NCI-H748 (cell line): ENCODE results near the gene PSMB3.

Experiments used
- DNase-seq: peaks from one replicate; lab custom pipeline; 2025; ENCODE audit not compliant: unreplicated experiment; lab: John Stamatoyannopoulos, UW

PSMB3 gene

DNA sequence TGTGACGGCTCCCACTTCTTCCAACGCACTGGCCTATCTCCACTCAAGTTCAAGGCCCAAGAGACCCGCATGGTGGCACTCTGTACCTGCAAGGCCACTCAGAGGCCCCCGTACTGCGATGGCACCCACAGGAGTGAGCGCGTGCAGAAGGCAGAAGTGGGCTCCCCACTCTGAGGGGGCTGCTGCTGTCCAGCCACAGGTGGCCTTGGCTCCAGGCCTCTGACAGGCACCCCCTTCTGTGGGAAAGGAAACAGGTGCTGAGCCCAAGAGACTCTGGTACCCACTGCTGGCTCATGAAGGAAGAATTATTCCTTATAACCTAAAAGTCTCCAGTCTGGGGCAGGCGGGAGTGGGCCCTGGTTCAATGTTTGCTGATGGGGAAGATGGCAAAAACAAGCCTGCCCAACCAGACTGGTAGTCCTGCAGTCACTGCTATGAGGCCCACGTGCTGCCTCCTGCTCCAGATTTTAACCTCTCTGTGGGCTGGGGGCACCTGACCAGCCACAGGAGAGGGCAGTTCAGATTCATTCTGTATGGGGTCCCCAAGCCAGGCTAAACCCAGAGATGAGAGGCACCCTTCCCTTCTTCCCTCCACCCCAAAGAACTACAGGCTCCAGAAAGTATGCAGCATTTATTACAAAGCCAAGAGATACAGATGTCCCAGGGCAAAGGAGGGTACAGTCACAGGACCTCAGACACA is 19.1 kb upstream of the PSMB3 start:
- no peak for DNase-seq

DNA sequence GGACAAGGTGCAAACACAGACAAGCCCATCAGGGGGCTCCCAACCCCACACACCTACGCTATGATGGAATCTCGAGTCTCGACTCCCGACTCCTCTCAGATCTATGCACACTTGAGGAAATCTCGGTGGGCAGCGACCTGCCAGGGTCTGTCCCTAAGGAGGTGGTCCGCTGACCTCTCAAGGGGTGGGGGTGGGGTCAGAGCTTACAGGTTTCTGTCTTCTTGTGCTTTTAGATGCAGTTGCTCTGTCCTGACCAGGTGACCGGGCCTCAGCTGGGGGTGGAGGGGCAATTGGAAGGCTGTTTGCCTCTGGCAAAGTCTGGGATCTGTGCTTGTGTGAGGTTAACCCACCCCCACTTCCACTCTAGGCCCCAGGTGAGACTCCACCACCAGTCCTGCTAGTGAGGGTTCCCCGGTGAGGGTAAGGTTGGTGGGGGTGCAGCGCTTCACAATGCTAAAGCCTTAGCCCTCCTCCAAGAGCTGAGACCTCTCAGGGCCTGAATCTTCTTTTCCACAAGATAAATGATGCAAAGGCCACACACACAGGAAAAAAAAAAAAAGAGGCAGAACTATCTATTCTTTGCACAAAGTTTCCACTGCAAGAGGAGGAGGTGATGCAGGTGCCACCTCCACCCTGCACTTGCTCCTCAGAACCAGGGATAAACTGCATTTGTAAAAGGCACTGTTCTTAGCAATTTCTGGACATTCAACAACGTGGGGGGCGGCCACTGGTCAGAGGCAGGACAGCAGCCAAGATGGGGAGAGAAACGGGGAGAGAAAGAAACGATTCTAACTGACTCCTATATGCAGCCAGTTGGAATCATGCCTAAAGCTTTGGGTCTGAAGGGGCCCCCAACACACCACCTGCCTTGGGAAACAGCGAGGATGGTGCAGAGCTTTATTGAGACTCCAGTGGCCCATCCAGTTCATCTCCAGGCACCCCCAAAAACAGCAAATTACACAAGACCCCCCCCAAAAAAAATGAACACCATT is 18.3 kb upstream of the PSMB3 start:
- no peak for DNase-seq

- peak; percentile 41 for DNase-seq
These were observed 17.2 kb upstream of the PSMB3 start for GRCh38 chr17:38735161-38735997.

DNA sequence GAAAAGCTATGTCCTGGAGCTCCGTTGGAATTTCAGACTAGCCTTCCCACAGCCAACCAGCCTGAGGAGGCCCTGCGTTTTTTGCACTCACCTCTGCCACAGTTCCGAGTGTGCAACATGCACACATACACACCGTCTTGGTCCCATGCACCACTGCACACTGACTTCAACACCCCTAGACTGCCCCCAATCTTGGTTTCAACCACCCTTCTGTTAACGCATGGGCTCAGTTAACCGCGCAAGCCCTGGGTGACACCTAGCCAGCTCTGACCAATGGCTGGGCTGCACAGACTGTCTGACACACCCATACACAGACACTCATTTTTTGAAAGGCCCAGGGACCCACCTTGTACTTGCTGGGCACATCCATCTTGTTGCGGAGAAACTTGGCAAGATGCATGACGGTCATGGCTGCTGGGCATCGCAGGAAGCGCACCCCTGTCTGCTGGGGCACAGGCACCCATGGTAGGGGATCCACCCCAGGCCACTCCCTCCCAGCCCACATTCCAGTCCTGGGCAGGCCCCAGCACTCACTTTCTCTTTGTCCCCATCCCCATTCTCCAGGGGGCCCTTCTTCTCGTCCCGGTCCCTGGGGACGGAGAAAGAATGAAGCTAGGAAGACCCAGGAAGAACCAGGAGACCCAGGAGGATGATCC is 14.4 kb upstream of the PSMB3 start:
- DNase-seq = no peak

DNA sequence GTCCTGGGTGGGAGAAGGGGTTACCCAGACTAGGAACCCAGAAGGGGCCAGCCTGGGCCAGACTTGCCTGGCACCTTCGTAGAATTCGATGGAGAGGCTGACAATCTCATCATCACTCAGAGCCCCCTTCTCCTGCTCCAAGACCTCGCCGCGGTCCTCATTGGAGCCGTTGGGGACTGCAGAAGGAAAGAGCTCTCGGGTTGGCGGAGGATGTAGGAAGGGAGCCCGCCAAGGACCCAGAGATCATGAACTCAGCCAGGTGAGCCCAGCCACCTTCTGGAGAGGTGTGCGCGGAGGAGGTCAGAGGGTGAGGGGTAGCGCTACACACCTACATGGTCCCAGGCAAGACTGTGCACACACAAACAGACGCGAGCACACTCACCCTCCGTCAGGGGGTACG is 13.9 kb upstream of the PSMB3 start:
- DNase-seq = no peak

GRCh38 chr17:38739305-38739704 is 13.2 kb upstream of the PSMB3 start:
- no peak for DNase-seq

DNA sequence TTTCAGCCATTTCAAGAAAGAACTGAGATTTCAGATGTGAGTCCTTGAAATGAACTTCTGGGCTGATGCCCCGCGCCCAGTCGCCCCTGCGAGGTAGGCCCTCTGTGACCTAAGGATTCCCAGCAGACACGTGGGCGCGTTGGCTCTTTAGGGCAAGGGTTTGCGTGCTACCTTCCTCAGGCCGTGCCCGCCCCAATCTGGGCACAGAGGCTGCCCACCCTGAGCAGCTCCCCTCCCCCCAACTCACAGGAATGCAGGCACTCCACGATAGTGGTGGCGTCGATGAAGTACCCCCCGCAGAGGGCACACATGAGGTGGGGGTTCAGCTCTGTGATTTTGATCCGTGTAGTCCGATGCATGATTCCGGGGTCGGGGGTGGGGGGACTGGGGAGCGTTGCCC is 12.5 kb upstream of the PSMB3 start:
- DNase-seq = no peak

DNA sequence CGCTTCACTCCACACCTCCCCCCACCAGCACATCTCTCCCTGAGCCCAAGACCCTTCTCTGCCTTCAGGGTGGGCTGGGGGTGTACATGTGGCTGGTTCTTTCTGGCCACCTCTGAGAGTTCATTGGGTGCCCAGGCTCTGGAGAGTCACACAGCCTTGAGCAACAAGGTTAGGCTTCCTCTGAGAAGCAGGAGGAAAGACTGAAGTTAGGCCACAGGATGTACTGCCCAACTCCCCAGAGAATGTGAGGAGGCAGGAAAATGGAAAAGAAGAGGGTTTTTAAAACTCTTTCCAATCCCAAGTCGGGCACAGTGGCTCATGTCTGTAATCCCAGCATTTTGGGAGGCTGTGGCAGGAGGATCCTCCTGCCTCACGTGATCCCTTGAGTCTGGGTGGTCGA is 11.7 kb upstream of the PSMB3 start:
- DNase-seq = no peak

GRCh38 chr17:38741461-38741860 is 11.1 kb upstream of the PSMB3 start:
- DNase-seq = no peak

DNA sequence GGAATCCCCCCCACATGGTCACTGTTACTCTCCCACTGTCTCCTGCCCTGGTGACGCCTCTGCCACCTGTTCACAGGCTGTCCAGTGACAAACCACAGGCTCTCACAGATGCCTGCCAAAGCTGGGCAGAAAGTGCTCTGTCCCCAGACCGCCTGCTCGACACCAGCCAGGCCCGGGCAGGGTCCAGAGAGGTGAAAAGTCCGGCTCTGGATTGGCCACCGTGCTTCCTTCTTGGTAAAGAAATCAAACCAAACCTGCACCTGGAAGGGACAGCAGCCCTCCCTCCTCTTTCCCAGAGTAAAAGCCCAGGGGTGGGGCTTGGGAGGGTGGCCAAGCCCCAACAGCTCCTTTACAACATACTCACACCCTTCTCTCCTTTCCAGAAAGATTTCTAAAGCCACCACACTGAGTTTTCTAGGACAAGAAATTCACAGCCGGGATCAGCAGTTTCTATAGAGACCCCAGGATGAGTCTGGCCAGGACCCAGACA is 10.6 kb upstream of the PSMB3 start:
- DNase-seq = no peak

- DNase-seq = peak; percentile 72
These were observed 9.9 kb upstream of the PSMB3 start for GRCh38 chr17:38742411-38743308.

DNA sequence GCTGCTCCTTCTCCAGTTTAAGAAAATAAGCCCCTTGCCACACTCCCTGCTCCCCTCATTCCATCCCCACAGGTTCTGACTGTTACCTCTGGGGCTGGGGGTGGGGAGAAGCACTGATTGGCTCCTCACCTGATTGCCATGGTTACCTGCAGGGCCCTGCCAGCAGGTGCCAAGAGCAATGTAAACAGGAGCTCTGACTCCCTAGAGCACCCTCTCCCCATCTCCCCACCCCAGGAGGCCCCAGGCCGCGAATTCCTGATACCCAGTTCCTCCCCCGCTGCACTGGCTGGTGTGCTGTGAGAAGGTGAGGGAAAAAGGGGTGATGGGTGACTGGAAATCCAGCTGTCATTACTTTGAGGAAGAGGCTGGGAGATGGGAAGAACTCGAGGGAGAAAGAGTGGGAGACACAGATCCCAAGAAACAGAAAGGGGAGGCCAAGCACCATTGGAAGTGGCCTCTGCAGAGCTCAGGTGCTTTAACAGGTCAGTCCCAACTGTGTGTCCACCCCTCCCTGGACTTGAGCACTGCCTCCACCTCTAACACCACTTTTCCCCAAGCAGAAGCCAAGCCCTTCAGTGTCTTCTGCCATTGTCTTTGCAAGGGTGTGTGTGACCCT is 8.9 kb upstream of the PSMB3 start:
- DNase-seq = no peak

GRCh38 chr17:38745545-38745944 is 7.0 kb upstream of the PSMB3 start:
- peak; percentile 68 for DNase-seq

DNA sequence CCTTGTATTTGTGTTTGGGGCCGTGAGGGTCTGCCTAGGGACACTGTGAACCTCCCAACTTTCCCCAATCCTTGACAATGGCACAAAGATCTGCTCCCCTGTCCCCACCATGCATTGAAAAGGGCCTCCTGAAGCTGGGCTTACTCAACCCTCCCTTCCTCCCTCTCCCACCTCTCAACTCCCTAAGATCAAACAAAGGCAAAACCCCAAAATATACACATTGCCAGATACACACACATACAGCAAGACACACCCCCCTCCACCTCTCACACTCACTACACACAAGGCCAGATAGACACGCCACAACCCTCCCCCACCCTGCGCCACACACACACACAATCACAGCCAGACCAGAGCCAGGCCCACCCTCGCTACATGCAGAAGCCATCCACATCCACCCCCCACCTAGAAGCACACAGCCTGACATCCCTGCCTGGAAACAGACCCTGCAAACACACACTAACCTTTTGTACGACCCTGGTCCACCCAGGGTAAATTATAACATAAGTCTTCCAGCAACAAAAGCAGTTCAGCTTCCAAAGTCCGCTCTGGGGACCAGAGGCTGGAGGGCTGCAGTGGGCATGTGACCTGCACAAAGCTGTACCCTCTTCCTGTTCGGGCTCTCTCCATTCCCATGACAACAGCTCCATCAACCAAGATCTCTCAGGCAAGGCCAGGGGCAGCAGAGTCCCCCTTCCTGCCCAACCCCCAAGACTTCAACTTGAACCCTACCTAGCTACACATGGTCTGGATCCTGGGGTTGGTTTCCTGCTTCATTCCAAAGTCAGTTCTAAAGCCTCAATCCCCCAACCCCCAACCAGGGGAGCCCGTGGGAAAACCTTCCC is 6.3 kb upstream of the PSMB3 start:
- peak; percentile 34 for DNase-seq

- peak; percentile 41 for DNase-seq
These were observed 5.6 kb upstream of the PSMB3 start for GRCh38 chr17:38746849-38747462.

DNA sequence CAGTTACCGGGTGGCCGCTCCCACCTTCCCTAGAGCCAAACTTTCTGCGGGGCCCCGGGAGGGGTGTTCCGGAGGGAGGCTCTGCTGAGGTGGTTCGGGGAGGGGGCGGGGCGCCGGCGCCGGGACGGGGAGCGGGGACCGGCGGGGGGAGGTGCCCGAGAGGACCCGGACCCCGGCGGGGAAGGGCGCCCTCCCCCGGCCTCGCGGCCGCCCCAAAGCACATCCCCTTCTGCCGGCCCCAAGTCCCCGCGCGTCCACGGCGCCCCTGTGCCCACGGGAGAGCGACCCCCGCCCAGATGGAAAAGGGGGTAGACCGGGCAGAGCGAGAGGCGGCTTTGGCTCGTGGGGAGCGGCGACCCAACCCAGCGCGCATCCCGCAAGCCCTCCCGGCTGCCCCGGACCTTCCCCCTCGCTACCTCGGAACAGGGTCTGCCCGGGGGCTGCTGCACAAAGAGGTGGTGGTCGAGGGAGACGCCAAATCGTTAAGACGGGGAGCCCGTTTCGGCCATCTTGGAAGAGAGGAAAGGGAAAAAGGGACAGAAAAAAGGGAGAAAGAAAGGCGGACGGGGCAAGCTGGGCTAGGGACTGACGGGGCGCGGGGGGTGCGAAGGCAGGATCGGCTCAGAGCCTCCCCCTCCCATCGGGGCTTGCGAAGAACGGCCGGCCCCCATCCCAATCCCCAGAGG is 4.9 kb upstream of the PSMB3 start:
- DNase-seq = peak; percentile 56
